ENCODE measurements around the gene ADORA2B. TPM values are rescaled to one million over a fixed set of nuclear protein-coding genes. Genes with fewer than 3 reads are reported as not detected.
"Not testable (repeated sequence)": the region's sequence is repeated elsewhere in the genome, so short reads cannot be mapped to it uniquely, and the experiment has no call there.

The ADORA2B gene
- total RNA-seq, 2 donors from 2014 or later: 1.8 to 2.0 TPM

DNA sequence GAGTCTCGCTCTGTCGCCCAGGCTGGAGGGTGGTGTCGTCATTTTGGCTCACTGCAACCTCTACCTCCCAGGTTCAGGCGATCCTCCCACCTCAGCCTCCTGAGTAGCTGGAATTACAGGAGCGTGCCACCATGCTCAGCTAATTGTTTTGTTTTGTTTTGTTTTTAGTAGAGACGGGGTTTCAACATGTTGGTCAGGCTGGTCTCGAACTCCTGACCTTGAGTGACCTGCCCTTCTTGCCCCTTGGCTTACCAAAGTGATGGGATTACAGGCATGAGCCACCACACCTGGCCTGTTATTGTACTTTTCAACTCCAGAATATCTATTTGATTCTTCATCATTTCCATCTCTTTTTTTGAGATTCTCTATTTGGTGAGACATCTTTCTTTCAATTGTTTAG, 9.0 kb upstream of the ADORA2B start:
- no peak for DNase-seq
- Histone ChIP-seq H3K36me3 (ENCODE audit: control insufficient read depth, insufficient read depth, low read length) (no peaks in the 10 kb centered on the region), H3K27ac (ENCODE audit: low read depth, low read length) (no peak overlapping the region), H3K4me3 (ENCODE audit: low read length) (no peak overlapping the region), H3K27me3 (ENCODE audit: control insufficient read depth, insufficient read depth, low read length, poor library complexity, severe bottlenecking) (no peaks in the 10 kb centered on the region), H3K9me3 (ENCODE audit: control insufficient read depth, low read length) (no peaks in the 10 kb centered on the region), H3K4me1 (ENCODE audit: control insufficient read depth, insufficient read depth, low read length) (no peaks in the 10 kb centered on the region), H3K9ac (ENCODE audit: extremely low read depth, low read length, poor library complexity, severe bottlenecking) (no peak overlapping the region)
- no peak overlapping the region for H3K27ac Mint-ChIP-seq
- 90 to 93% methylated on average over 4 to 7 of the region's 7 CpGs for WGBS, 2 experiments (ENCODE audit: insufficient coverage in 1 of 2, insufficient read length in 1 of 2)
- peaks cover 7% of the 10 kb centered on the region for H3K27me3 Mint-ChIP-seq (ENCODE audit: insufficient read depth)
- H3K9me3 Mint-ChIP-seq: no peaks in the 10 kb centered on the region
- no peaks in the 10 kb centered on the region for H3K36me3 Mint-ChIP-seq (ENCODE audit: low read depth)
- no peak overlapping the region for H3K4me3 Mint-ChIP-seq
- TF ChIP-seq, protein P1, sequence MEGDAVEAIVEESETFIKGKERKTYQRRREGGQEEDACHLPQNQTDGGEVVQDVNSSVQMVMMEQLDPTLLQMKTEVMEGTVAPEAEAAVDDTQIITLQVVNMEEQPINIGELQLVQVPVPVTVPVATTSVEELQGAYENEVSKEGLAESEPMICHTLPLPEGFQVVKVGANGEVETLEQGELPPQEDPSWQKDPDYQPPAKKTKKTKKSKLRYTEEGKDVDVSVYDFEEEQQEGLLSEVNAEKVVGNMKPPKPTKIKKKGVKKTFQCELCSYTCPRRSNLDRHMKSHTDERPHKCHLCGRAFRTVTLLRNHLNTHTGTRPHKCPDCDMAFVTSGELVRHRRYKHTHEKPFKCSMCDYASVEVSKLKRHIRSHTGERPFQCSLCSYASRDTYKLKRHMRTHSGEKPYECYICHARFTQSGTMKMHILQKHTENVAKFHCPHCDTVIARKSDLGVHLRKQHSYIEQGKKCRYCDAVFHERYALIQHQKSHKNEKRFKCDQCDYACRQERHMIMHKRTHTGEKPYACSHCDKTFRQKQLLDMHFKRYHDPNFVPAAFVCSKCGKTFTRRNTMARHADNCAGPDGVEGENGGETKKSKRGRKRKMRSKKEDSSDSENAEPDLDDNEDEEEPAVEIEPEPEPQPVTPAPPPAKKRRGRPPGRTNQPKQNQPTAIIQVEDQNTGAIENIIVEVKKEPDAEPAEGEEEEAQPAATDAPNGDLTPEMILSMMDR (conservative IDR thresholded peaks at IDR 0.05): no peak
- H3K4me1 Mint-ChIP-seq: no peaks in the 10 kb centered on the region

GRCh38 chr17:15936481-15936880, 8.4 kb upstream of the ADORA2B start:
- not testable (repeated sequence) for H3K4me1 Mint-ChIP-seq; H3K36me3 Mint-ChIP-seq (ENCODE audit: low read depth); H3K4me1 ChIP-seq (ENCODE audit: control insufficient read depth, insufficient read depth, low read length); H3K27me3 ChIP-seq (ENCODE audit: control insufficient read depth, insufficient read depth, low read length, poor library complexity, severe bottlenecking); H3K9me3 ChIP-seq (ENCODE audit: control insufficient read depth, low read length); H3K27ac ChIP-seq (ENCODE audit: low read depth, low read length); H3K4me3 ChIP-seq (ENCODE audit: low read length); H3K9me3 Mint-ChIP-seq; H3K9ac ChIP-seq (ENCODE audit: extremely low read depth, low read length, poor library complexity, severe bottlenecking); H3K4me3 Mint-ChIP-seq; H3K36me3 ChIP-seq (ENCODE audit: control insufficient read depth, insufficient read depth, low read length); H3K27ac Mint-ChIP-seq
- 98 to 100% methylated on average over 1 to 4 of the region's 4 CpGs for WGBS, 2 experiments (ENCODE audit: insufficient coverage in 1 of 2, insufficient read length in 1 of 2)
- H3K27me3 Mint-ChIP-seq (ENCODE audit: insufficient read depth): peaks cover 11% of the 10 kb centered on the region
- peak; percentile 15 for DNase-seq

DNA sequence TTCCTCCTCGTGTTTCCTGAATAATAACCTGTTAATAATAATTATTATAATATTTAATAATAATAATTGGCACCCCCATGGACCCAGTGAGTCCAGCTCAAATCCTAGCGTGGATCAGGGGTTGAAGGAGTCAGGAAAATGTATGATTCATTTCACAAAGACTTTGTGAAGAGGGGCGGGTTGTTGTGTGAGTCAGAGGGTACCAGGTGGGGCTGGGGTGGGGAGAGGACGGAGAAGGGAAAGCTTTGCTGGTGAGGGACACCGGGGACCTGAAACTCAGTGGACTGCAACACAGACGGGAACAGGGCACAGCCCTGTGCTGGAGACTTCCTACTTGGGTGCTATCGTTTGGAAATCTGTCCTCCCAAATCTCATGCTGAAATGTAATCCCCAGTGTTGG, 3.1 kb upstream of the ADORA2B start:
- Histone ChIP-seq H3K9ac (ENCODE audit: extremely low read depth, low read length, poor library complexity, severe bottlenecking) (no peak overlapping the region), H3K9me3 (ENCODE audit: control insufficient read depth, low read length) (no peaks in the 10 kb centered on the region), H3K4me1 (ENCODE audit: control insufficient read depth, insufficient read depth, low read length) (no peaks in the 10 kb centered on the region), H3K4me3 (ENCODE audit: low read length) (no peak overlapping the region), H3K36me3 (ENCODE audit: control insufficient read depth, insufficient read depth, low read length) (no peaks in the 10 kb centered on the region), H3K27ac (ENCODE audit: low read depth, low read length) (no peak overlapping the region), H3K27me3 (ENCODE audit: control insufficient read depth, insufficient read depth, low read length, poor library complexity, severe bottlenecking) (peaks cover 37% of the 10 kb centered on the region)
- H3K4me1 Mint-ChIP-seq: no peaks in the 10 kb centered on the region
- no peak for DNase-seq
- 92% methylated on average over 3 to 6 of the region's 7 CpGs for WGBS, 2 experiments (ENCODE audit: insufficient coverage in 1 of 2, insufficient read length in 1 of 2)
- H3K27ac Mint-ChIP-seq: no peak overlapping the region
- TF ChIP-seq, protein P1 (conservative IDR thresholded peaks at IDR 0.05): no peak
- H3K9me3 Mint-ChIP-seq: no peaks in the 10 kb centered on the region
- no peak overlapping the region for H3K4me3 Mint-ChIP-seq
- no peaks in the 10 kb centered on the region for H3K36me3 Mint-ChIP-seq (ENCODE audit: low read depth)
- peaks cover 51% of the 10 kb centered on the region for H3K27me3 Mint-ChIP-seq (ENCODE audit: insufficient read depth)

DNA sequence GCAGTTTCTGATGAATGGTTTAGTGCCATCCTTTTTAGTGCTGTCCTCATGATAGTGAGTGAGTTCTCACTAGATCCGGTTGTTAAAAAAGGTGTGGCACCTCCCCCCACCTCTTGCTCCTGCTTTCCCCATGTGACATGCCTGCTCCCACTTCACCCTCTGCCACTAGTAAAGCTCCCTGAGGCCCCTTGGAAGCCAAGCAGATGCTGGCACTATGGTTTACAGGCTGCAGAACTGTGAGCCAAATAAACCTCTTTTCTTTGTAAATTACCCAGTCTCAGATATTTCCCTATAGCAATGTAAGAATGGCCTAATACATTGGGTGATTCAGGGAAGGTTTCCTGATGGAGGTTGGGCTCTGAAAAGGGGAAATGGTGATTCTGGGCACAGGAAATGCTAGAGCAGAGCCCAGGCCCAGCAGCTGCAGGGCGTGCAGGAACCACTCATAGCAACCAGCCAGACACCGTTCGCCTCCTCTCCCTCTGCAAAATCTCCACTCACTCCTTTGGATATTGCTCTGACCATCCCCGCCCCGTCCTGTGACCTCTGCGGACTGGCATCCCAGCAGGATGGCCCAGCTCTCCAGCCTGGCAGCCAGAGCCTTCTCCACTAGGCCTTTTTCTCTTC, 2.6 kb upstream of the ADORA2B start:
- Mint-ChIP-seq H3K4me3 (no peak overlapping the region), H3K4me1 (no peaks in the 10 kb centered on the region), H3K36me3 (ENCODE audit: low read depth) (no peaks in the 10 kb centered on the region), H3K27ac (no peak overlapping the region), H3K27me3 (ENCODE audit: insufficient read depth) (peaks cover 56% of the 10 kb centered on the region), H3K9me3 (no peaks in the 10 kb centered on the region)
- no peak overlapping the region for H3K9ac ChIP-seq (ENCODE audit: extremely low read depth, low read length, poor library complexity, severe bottlenecking)
- no peak for DNase-seq
- no peaks in the 10 kb centered on the region for H3K36me3 ChIP-seq (ENCODE audit: control insufficient read depth, insufficient read depth, low read length)
- TF ChIP-seq, protein P1 (conservative IDR thresholded peaks at IDR 0.05): no peak
- peaks cover 42% of the 10 kb centered on the region for H3K27me3 ChIP-seq (ENCODE audit: control insufficient read depth, insufficient read depth, low read length, poor library complexity, severe bottlenecking)
- H3K9me3 ChIP-seq (ENCODE audit: control insufficient read depth, low read length): no peaks in the 10 kb centered on the region
- H3K4me3 ChIP-seq (ENCODE audit: low read length): no peak overlapping the region
- no peak overlapping the region for H3K27ac ChIP-seq (ENCODE audit: low read depth, low read length)
- WGBS, 2 experiments (ENCODE audit: insufficient coverage in 1 of 2, insufficient read length in 1 of 2): 93 to 100% methylated on average over 2 to 7 of the region's 7 CpGs
- H3K4me1 ChIP-seq (ENCODE audit: control insufficient read depth, insufficient read depth, low read length): no peaks in the 10 kb centered on the region

Measured in endodermal cell (in vitro differentiated cells).